Duodenal mucosa (tissue), 2 donors: ENCODE data around the gene RIPOR3.
"Not testable (repeated sequence)": the region's sequence is repeated elsewhere in the genome, so short reads cannot be mapped to it uniquely, and the experiment has no call there.

Experiments
- H3K27ac ChIP-seq: one replicate; pipeline ENCODE4 v1.7.0; 2013; ENCODE audit warnings: low read depth, low read length
- H3K27me3 ChIP-seq, 2 donors: one replicate each; pipeline ENCODE4 v1.7.0; 2013; ENCODE audit warnings: low read length in 2 of 2, control low read depth in 1 of 2; ENCODE audit not compliant: insufficient read depth in 2 of 2, control insufficient read depth in 1 of 2
- H3K36me3 ChIP-seq, 2 donors: one replicate each; pipeline ENCODE4 v1.7.0; 2013; ENCODE audit warnings: low read length in 2 of 2, control low read depth in 1 of 2; ENCODE audit not compliant: insufficient read depth in 2 of 2, control insufficient read depth in 1 of 2
- H3K4me1 ChIP-seq, 2 donors: one replicate each; pipeline ENCODE4 v1.7.0; 2013; ENCODE audit warnings: low read length in 2 of 2, control low read depth in 1 of 2; ENCODE audit not compliant: insufficient read depth in 2 of 2, control insufficient read depth in 1 of 2
- H3K4me3 ChIP-seq, 2 donors: one replicate each; pipeline ENCODE4 v1.7.0; 2013; ENCODE audit warnings: low read length in 2 of 2, low read depth in 1 of 2
- H3K9ac ChIP-seq, 2 donors: one replicate each; pipeline ENCODE4 v1.7.0; 2013; ENCODE audit warnings: low read length in 2 of 2, low read depth in 1 of 2
- H3K9me3 ChIP-seq, 2 donors: one replicate each; pipeline ENCODE4 v1.7.0; 2013; ENCODE audit warnings: low read length in 2 of 2, control low read depth in 1 of 2; ENCODE audit not compliant: control insufficient read depth in 1 of 2

RIPOR3 gene

GRCh38 chr20:50715694-50716093 lies 24.4 kb upstream of the RIPOR3 start:
- no peaks in the 10 kb centered on the region for H3K27me3 ChIP-seq
- H3K9ac ChIP-seq: no peak overlapping the region

DNA sequence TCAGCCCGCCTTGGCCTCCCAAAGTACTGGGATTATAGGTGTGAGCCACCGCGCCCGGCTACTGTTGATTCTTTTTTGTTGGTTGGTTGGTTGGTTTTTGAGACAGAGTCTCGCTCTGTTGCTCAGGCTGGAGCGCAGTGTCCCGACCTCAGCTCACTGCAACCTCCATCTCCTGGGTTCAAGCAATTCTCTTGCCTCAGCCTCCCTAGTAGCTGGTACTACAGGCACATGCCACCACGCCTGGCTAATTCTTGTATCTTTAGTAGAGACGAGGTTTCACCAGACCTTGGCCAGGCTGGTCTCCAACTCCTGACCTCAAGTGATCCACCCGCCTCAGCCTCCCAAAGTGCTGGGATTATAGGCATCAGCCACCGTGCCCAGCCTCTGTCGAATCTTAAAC lies 23.1 kb upstream of the RIPOR3 start:
- H3K27ac ChIP-seq, H3K27me3 ChIP-seq, H3K9me3 ChIP-seq, H3K36me3 ChIP-seq, H3K4me3 ChIP-seq, H3K4me1 ChIP-seq, H3K9ac ChIP-seq: not testable (repeated sequence)

More at GRCh38 chr20:50715694-50716093, 24.4 kb upstream of the RIPOR3 start:
- Histone ChIP-seq H3K4me1 (peaks cover 0 to 4% of the 10 kb centered on the region in 2 donors), H3K27ac (no peak overlapping the region), H3K36me3 (no peaks in the 10 kb centered on the region), H3K4me3 (no peak overlapping the region), H3K9me3 (no peaks in the 10 kb centered on the region)

GRCh38 chr20:50713657-50714101 lies 22.3 kb upstream of the RIPOR3 start:
- H3K27ac ChIP-seq: no peak overlapping the region
- no peaks in the 10 kb centered on the region for H3K27me3 ChIP-seq
- H3K9ac ChIP-seq: no peak overlapping the region
- H3K4me3 ChIP-seq: no peak overlapping the region
- no peaks in the 10 kb centered on the region for H3K9me3 ChIP-seq
- H3K36me3 ChIP-seq: no peaks in the 10 kb centered on the region
- H3K4me1 ChIP-seq: peaks cover 4 to 9% of the 10 kb centered on the region in 2 donors

DNA sequence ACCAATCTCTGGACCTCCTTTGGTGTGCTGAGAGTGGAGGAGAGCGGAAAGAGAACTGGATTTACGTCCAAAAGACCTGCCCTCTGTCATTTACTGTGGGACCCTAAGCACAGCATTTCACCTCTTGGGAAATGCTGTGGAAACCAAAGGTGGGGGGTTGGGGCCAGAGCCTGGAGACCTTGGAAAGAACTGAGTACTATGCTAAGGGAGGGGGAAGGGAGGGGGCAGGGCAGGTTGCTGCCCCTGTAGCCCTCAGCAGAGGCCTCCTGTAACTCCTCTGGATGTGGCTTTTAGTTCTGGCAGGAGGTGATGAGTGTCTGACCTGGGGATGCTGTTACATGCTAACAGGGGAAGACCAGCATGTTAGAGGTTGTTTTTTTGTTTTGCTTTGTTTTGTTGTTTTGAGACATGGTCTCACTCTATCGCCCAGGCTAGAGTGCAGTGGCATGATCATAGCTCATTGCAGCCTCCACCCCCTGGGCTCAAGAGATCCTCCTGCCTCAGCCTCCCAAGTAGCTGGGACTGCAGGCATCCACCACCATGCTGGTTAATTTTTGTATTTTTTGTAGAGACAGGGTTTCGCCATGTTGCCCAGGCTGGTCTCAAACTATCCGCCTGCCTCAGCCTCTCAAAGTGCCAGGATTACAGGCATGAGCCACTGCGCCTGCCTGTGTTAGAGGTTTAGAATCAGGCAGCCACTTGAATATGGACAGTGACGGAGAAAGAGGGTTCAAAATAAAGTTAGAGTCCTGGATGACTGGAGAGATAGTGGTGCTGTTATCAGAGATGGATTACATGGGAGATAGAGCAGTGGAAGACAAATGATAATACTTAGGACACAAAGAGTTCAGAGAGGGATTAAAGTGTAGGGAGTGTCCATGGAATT lies 21.7 kb upstream of the RIPOR3 start:
- Histone ChIP-seq H3K36me3 (no peaks in the 10 kb centered on the region), H3K9me3 (no peaks in the 10 kb centered on the region), H3K27ac (no peak overlapping the region), H3K27me3 (no peaks in the 10 kb centered on the region), H3K4me1 (peaks cover 4 to 9% of the 10 kb centered on the region in 2 donors), H3K9ac (no peak overlapping the region), H3K4me3 (no peak overlapping the region)

DNA sequence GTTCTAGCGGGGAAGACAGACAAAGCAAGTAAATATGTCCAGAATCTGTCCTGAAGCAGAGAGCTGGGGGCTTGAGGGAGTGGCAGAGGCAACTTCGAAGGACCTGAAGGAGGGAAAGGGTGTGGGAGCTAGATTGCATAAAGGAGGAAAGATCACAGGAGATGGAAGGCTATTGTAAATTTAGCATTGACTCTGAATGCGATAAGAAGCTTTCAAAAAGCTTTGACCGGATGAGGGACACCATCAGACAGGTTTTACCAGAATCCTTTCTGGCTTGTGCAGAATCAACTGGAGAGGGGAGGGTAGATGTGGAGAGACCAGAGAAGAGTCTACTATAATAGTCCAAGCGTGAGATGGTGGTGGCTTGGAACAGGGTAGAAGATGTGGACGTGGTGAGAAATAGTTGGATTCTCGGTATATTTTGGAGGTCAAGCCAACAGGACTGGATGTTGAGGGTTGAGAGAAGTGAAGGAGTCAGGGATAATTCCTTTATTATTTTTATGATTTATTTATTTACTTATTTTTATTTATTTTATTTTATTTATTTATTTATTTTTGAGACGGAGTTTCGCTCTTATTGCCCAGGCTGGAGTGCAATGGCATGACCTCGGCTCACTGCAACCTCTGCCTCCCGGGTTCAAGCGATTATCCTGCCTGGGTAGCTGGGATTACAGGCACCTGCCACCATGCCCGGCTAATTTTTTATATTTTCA lies 19.9 kb upstream of the RIPOR3 start:
- H3K36me3 ChIP-seq: no peaks in the 10 kb centered on the region
- H3K4me1 ChIP-seq: peaks cover 4 to 13% of the 10 kb centered on the region in 2 donors
- H3K9me3 ChIP-seq: no peaks in the 10 kb centered on the region
- no peak overlapping the region for H3K9ac ChIP-seq
- H3K27me3 ChIP-seq: no peaks in the 10 kb centered on the region
- no peak overlapping the region for H3K4me3 ChIP-seq
- no peak overlapping the region for H3K27ac ChIP-seq

- H3K27ac ChIP-seq: no peak overlapping the region
- H3K36me3 ChIP-seq: no peaks in the 10 kb centered on the region
- no peak overlapping the region for H3K4me3 ChIP-seq
- no peaks in the 10 kb centered on the region for H3K27me3 ChIP-seq
- peaks cover 4 to 13% of the 10 kb centered on the region in 2 donors for H3K4me1 ChIP-seq
- no peak overlapping the region for H3K9ac ChIP-seq
- H3K9me3 ChIP-seq: no peaks in the 10 kb centered on the region
These were observed 19.2 kb upstream of the RIPOR3 start for GRCh38 chr20:50710492-50711063.

- Histone ChIP-seq H3K27ac (no peak overlapping the region), H3K36me3 (no peaks in the 10 kb centered on the region), H3K9ac (no peak overlapping the region), H3K9me3 (no peaks in the 10 kb centered on the region), H3K27me3 (no peaks in the 10 kb centered on the region), H3K4me3 (no peak overlapping the region), H3K4me1 (peaks cover 4 to 13% of the 10 kb centered on the region in 2 donors)
These were observed 18.3 kb upstream of the RIPOR3 start for GRCh38 chr20:50709636-50709973.

- Histone ChIP-seq H3K9ac (no peak overlapping the region), H3K27me3 (no peaks in the 10 kb centered on the region), H3K9me3 (no peaks in the 10 kb centered on the region)
These were observed 17.7 kb upstream of the RIPOR3 start for GRCh38 chr20:50708845-50709635.

DNA sequence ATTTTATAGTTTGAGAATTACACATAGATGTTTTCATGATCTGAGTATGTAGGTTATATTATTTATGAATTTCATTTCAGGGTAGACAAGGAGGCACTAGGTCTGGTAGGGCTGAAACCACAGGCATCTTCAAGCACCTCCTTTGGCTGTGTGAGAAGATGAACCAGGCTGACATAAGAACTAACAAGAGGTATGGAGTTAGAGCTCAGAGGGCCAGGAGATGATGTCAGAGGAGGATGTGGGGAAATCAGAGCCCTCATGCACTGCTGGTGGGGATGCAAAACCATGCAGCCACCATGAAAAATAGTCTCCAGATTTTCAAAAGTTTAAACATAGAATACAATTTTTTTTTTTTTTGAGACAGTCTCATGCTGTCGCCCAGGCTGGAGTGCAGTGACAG lies 13.6 kb upstream of the RIPOR3 start:
- Histone ChIP-seq H3K4me3 (no peak overlapping the region), H3K9me3 (no peaks in the 10 kb centered on the region), H3K27ac (no peak overlapping the region), H3K27me3 (no peaks in the 10 kb centered on the region), H3K4me1 (peaks cover 0 to 5% of the 10 kb centered on the region in 2 donors), H3K9ac (no peak overlapping the region), H3K36me3 (no peaks in the 10 kb centered on the region)

More at GRCh38 chr20:50708845-50709635, 17.7 kb upstream of the RIPOR3 start:
- Histone ChIP-seq H3K4me3 (no peak overlapping the region), H3K36me3 (no peaks in the 10 kb centered on the region), H3K4me1 (peaks cover 4 to 13% of the 10 kb centered on the region in 2 donors), H3K27ac (no peak overlapping the region)
